Liver (tissue), 9 donors: ENCODE results near the gene AGBL5. TPM values are rescaled to one million over a fixed set of nuclear protein-coding genes. Genes with fewer than 3 reads are reported as not detected.

Experiments
- DNase-seq: peaks from one replicate; pipeline ENCODE4 v3.0.0-alpha.2; 2017; ENCODE audit warnings: low spot score
- H3K27ac ChIP-seq, 2 donors: one replicate each; pipeline ENCODE4 v1.7.0; 2013; ENCODE audit warnings: inconsistent platforms in 2 of 2, low read length in 2 of 2, control low read depth in 1 of 2, low read depth in 1 of 2, mild to moderate bottlenecking in 1 of 2
- H3K27me3 ChIP-seq, 4 donors: one replicate each; pipeline versions ENCODE4 v1.6.1 to v1.7.0; 2013; ENCODE audit warnings: low read length in 3 of 4, inconsistent platforms in 1 of 4, mild to moderate bottlenecking in 1 of 4, moderate library complexity in 1 of 4; ENCODE audit not compliant: control insufficient read depth in 4 of 4, insufficient read depth in 4 of 4
- H3K36me3 ChIP-seq, 4 donors: one replicate each; pipeline versions ENCODE4 v1.6.1 to v1.7.0; 2013; ENCODE audit warnings: low read length in 3 of 4, mild to moderate bottlenecking in 3 of 4, low read depth in 1 of 4, moderate library complexity in 1 of 4; ENCODE audit not compliant: control insufficient read depth in 4 of 4, insufficient read depth in 3 of 4
- H3K4me1 ChIP-seq, 4 donors: one replicate each; pipeline versions ENCODE4 v1.6.1 to v1.7.0; 2013; ENCODE audit warnings: low read length in 3 of 4, mild to moderate bottlenecking in 3 of 4, moderate library complexity in 1 of 4; ENCODE audit not compliant: control insufficient read depth in 4 of 4, insufficient read depth in 4 of 4
- H3K4me3 ChIP-seq, 3 donors: one replicate each; pipeline versions ENCODE4 v1.6.1 to v1.7.0; 2013; ENCODE audit warnings: low read length in 3 of 3, control low read depth in 1 of 3, low read depth in 1 of 3, mild to moderate bottlenecking in 1 of 3
- H3K9ac ChIP-seq, 2 donors: one replicate each; pipeline ENCODE4 v1.7.0; 2013; ENCODE audit warnings: low read length in 2 of 2, mild to moderate bottlenecking in 2 of 2, moderate library complexity in 2 of 2, control low read depth in 1 of 2, low read depth in 1 of 2
- H3K9me3 ChIP-seq, 4 donors: one replicate each; pipeline versions ENCODE4 v1.6.1 to v1.7.0; 2013; ENCODE audit warnings: low read length in 3 of 4; ENCODE audit not compliant: control insufficient read depth in 4 of 4
- ATF3 ChIP-seq: IDR thresholded peaks from 2 replicates; pipeline ENCODE4 v1.6.1; 2016; ENCODE audit warnings: antibody characterized with exemption
- CTCF ChIP-seq: fragments of 150-350 bp; IDR thresholded peaks from 2 replicates; pipeline ENCODE4 v1.5.1; 2017; ENCODE audit warnings: improper control_type of control experiment, low read depth, low read length; ENCODE audit not compliant: missing input control
- EGR1 ChIP-seq, 2 donors: IDR thresholded peaks; 2 replicates each; pipeline ENCODE4 v1.6.1; 2016 to 2018; ENCODE audit warnings: antibody characterized with exemption in 2 of 2, low read depth in 2 of 2
- FOXA1 ChIP-seq: IDR thresholded peaks from 2 replicates; pipeline ENCODE4 v1.6.1; 2016; ENCODE audit warnings: antibody characterized with exemption
- FOXA2 ChIP-seq: IDR thresholded peaks from 2 replicates; pipeline ENCODE4 v1.6.1; 2016; ENCODE audit warnings: antibody characterized with exemption
- GABPA ChIP-seq, 2 donors: IDR thresholded peaks in 1 of 2; conservative IDR thresholded peaks in 1 of 2; 2 replicates each; pipeline ENCODE4 v1.6.1; 2016; ENCODE audit warnings: antibody characterized with exemption in 2 of 2, mild to moderate bottlenecking in 1 of 2, moderate library complexity in 1 of 2
- HNF4A ChIP-seq, 2 donors: conservative IDR thresholded peaks; 2 replicates each; pipeline ENCODE4 v1.6.1; 2016; ENCODE audit warnings: antibody characterized with exemption in 2 of 2, mild to moderate bottlenecking in 2 of 2
- HNF4G ChIP-seq: IDR thresholded peaks from 2 replicates; pipeline ENCODE4 v1.6.1; 2016; ENCODE audit warnings: antibody characterized with exemption
- JUND ChIP-seq, 2 donors: IDR thresholded peaks; 2 replicates each; pipeline ENCODE4 v1.6.1; 2016; ENCODE audit warnings: antibody characterized with exemption in 2 of 2
- NR2F2 ChIP-seq: IDR thresholded peaks from 2 replicates; pipeline ENCODE4 v1.6.1; 2016; ENCODE audit warnings: antibody characterized with exemption
- RXRA ChIP-seq, 2 donors: IDR thresholded peaks; 2 replicates each; pipeline ENCODE4 v1.6.1; 2017 to 2018; ENCODE audit warnings: antibody characterized with exemption in 2 of 2, mild to moderate bottlenecking in 1 of 2
- SP1 ChIP-seq: IDR thresholded peaks from 2 replicates; pipeline ENCODE4 v1.6.1; 2018; ENCODE audit warnings: antibody characterized with exemption, mild to moderate bottlenecking
- TAF1 ChIP-seq: conservative IDR thresholded peaks from 2 replicates; pipeline ENCODE4 v1.6.1; 2016; ENCODE audit warnings: antibody characterized with exemption, mild to moderate bottlenecking
- YY1 ChIP-seq: IDR thresholded peaks from 2 replicates; pipeline ENCODE4 v1.6.1; 2016; ENCODE audit warnings: antibody characterized with exemption, mild to moderate bottlenecking
- ZBTB33 ChIP-seq: IDR thresholded peaks from 2 replicates; pipeline ENCODE4 v1.6.1; 2016; ENCODE audit warnings: antibody characterized with exemption
- WGBS: extraction: QIAGEN DNeasy Blood & Tissue Kit; methylation state at CpG from one replicate; pipeline ENCODE4 v1.1.7; 2013; 5-methylcytosine and 5-hydroxymethylcytosine counted together
- polyA plus RNA-seq, 2 donors: library from polyadenylated mRNA; stranded (reverse) in 1 of 2; unstranded in 1 of 2; fragments of 200-250 nt in 1 of 2; fragments of >200 nt in 1 of 2; fragmentation: Nextera tagmentation in 1 of 2; extraction: Ambion mirVana in 1 of 2; gene quantifications; one replicate each; pipeline versions ENCODE4 v1.2.1 to v1.2.3, GENCODE V29; 2013 to 2015
- total RNA-seq, 2 donors: library from RNA; depleted of rRNA; stranded (reverse); fragments of >200 nt; gene quantifications; one replicate each; pipeline ENCODE4 v1.2.3, GENCODE V29; 2014
- TF ChIP-seq, protein P1 (sequence below): IDR thresholded peaks from 2 replicates; pipeline ENCODE4 v1.6.1; 2016; ENCODE audit warnings: antibody characterized with exemption, mild to moderate bottlenecking
- TF ChIP-seq, protein P2 (sequence below): IDR thresholded peaks from 2 replicates; pipeline ENCODE4 v1.6.1; 2016; ENCODE audit warnings: antibody characterized with exemption
- donor health status: healthy.
- donor health status: healthy.
- donor health status: healthy.
- donor health status: healthy.
- donor health status: healthy.

AGBL5 gene
- total and polyA plus RNA-seq, 4 donors, result 3.2 to 9.0 (median 4.8) TPM

DNA sequence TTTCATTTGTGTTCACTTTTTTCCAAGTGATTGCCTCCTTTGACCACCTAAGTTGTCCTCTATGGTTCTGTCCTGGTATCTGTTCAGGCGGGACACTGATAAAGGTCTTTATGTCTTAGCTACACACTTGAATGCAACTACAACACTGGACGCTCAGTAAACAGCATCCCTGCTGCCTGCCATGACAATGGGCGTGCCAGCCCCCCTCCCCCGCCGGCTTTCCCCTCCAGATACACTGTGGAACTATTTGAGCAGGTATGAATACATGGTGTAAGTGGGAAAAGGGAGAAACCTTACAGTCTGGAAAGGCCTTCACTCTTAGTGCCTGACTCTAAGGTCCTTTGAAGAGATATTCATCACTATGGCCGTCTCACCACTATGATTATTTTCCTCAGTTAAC, 5.7 kb downstream of the AGBL5 start:
- H3K36me3 ChIP-seq, result peaks cover 0 to 18% (median 16%) of the 10 kb centered on the region in 4 donors
- no peaks in the 10 kb centered on the region for H3K9me3 ChIP-seq
- TF ChIP-seq SP1 (no peak), CTCF (no peak), YY1 (no peak), FOXA2 (no peak), RXRA (IDR thresholded peaks at IDR 0.05) (no peak), HNF4A (conservative IDR thresholded peaks at IDR 0.05) (no peak), ATF3 (no peak), TAF1 (no peak), EGR1 (IDR thresholded peaks at IDR 0.05; ENCODE audit: low read depth in 2 of 2) (no peak), ZBTB33 (no peak), GABPA (IDR thresholded peaks at IDR 0.05 in 1 of 2, conservative IDR thresholded peaks at IDR 0.05 in 1 of 2) (no peak), FOXA1 (no peak), JUND (IDR thresholded peaks at IDR 0.05) (no peak), HNF4G (no peak)
- TF ChIP-seq, protein P1, sequence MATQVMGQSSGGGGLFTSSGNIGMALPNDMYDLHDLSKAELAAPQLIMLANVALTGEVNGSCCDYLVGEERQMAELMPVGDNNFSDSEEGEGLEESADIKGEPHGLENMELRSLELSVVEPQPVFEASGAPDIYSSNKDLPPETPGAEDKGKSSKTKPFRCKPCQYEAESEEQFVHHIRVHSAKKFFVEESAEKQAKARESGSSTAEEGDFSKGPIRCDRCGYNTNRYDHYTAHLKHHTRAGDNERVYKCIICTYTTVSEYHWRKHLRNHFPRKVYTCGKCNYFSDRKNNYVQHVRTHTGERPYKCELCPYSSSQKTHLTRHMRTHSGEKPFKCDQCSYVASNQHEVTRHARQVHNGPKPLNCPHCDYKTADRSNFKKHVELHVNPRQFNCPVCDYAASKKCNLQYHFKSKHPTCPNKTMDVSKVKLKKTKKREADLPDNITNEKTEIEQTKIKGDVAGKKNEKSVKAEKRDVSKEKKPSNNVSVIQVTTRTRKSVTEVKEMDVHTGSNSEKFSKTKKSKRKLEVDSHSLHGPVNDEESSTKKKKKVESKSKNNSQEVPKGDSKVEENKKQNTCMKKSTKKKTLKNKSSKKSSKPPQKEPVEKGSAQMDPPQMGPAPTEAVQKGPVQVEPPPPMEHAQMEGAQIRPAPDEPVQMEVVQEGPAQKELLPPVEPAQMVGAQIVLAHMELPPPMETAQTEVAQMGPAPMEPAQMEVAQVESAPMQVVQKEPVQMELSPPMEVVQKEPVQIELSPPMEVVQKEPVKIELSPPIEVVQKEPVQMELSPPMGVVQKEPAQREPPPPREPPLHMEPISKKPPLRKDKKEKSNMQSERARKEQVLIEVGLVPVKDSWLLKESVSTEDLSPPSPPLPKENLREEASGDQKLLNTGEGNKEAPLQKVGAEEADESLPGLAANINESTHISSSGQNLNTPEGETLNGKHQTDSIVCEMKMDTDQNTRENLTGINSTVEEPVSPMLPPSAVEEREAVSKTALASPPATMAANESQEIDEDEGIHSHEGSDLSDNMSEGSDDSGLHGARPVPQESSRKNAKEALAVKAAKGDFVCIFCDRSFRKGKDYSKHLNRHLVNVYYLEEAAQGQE, result no peak
- TF ChIP-seq, protein P2, sequence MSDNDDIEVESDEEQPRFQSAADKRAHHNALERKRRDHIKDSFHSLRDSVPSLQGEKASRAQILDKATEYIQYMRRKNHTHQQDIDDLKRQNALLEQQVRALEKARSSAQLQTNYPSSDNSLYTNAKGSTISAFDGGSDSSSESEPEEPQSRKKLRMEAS, result no peak
- H3K27ac ChIP-seq, result no peak overlapping the region
- H3K4me1 ChIP-seq, result peaks cover 0 to 21% (median 11%) of the 10 kb centered on the region in 4 donors
- no peak overlapping the region for H3K9ac ChIP-seq
- DNase-seq, result no peak
- no peak overlapping the region for H3K4me3 ChIP-seq
- 93% methylated on average over 6 of the region's 6 CpGs for WGBS
- H3K27me3 ChIP-seq, result no peaks in the 10 kb centered on the region

DNA sequence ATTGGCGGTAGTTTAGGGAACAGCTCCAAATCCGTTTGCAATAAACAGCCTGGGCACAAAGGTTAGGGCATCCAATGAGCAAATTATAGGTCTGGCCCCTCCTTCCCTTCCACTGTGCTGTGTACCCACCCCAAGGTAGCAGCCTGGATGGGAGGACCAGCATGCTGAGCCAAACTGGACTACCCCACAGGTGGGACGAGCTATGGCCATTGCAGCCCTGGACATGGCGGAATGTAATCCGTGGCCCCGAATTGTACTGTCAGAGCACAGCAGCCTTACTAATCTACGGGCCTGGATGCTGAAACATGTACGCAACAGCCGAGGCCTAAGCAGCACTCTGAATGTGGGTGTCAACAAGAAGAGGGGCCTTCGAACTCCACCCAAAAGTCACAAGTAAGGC, 6.7 kb downstream of the AGBL5 start:
- Histone ChIP-seq H3K9ac (no peak overlapping the region), H3K4me1 (peaks cover 0 to 20% (median 9%) of the 10 kb centered on the region in 4 donors), H3K4me3 (no peak overlapping the region), H3K9me3 (no peaks in the 10 kb centered on the region), H3K27me3 (no peaks in the 10 kb centered on the region), H3K36me3 (peaks cover 0 to 18% (median 16%) of the 10 kb centered on the region in 4 donors), H3K27ac (no peak overlapping the region)
- no peak for DNase-seq
- 94% methylated on average over 10 of the region's 10 CpGs for WGBS
- TF ChIP-seq NR2F2, result no peak
- TF ChIP-seq EGR1 (IDR thresholded peaks at IDR 0.05; ENCODE audit: low read depth in 2 of 2), result no peak
- no peak for TF ChIP-seq ATF3
- TF ChIP-seq ZBTB33, result no peak
- TF ChIP-seq CTCF, result no peak
- no peak for TF ChIP-seq TAF1
- no peak for TF ChIP-seq FOXA2
